H54 (cell line): ENCODE data around the gene NCOA5.

Experiments used
- DNase-seq: peaks from one replicate; pipeline ENCODE4 v3.0.0; 2011; ENCODE audit warnings: low spot score, mixed read lengths; ENCODE audit not compliant: insufficient read length
- FAIRE-seq: peaks from 3 replicates; lab custom pipeline; 2011; peaks lifted over from hg19 to GRCh38; lab: Jason Lieb, UNC
- POLR2A ChIP-seq: IDR thresholded peaks from 2 replicates; pipeline ENCODE4 v1.6.1; 2011; ENCODE audit warnings: low read depth, mild to moderate bottlenecking, low read length

The NCOA5 gene

DNA sequence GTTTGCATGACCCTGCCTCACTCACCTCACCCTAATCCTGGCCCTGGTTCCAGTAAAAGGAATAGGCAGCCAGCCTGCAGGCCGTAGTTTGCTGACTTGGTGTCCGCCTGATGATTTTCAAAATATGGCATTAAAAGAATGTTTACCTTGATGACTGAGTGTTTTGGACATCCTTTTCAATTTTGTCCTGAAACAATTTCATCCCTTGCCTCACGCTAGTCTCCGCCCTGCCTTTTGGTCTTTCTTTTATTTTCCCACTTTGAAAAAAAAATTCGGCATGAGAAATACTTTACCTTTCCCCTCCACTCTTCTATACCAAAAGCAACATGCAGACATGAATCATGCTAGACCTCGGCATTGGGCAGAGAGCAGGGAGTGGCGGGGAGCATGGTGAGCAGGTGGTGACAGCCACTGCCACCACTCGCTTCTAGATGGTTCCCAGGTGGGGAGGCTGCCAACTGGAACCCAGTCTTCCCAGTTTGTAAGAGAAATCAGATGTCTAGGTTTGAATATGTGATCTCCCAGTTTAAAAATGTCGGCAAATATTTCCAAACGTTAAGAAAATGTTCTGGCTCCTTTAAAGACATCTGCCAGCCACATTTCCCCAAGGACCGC is 37.7 kb upstream of the NCOA5 start:
- no peak for DNase-seq
- FAIRE-seq = no peak
- TF ChIP-seq POLR2A = no peak

DNA sequence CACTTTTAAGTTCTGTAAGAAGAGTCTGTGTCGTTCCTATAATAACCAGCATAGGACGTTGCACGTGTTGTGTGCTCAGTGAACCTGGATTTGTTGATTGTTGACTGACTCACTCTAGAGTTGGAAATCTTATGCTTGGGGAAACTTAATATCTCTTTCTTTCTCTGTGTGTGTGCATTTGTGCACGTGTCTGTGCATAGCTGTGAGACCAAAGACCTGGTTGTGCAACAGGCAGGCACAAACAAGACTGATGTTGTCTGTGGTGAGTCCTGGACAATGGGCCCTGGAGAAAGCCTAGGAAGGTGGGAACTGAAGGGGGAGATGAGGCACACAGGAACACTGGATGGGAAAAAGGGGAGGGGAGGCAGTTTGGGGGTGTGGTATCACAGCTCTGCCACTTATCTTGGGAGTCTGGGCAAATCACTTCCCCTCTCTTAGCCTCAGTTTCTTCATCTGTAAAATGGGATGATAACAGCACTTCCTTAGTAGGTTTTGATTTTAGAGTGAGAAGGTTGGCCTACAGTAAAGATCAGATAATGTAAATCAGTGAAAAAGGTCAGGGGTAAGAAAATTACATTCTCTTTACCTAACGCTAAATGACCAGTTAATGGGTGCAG is 36.8 kb upstream of the NCOA5 start:
- TF ChIP-seq POLR2A = no peak
- DNase-seq (no peak), FAIRE-seq (no peak)

DNA sequence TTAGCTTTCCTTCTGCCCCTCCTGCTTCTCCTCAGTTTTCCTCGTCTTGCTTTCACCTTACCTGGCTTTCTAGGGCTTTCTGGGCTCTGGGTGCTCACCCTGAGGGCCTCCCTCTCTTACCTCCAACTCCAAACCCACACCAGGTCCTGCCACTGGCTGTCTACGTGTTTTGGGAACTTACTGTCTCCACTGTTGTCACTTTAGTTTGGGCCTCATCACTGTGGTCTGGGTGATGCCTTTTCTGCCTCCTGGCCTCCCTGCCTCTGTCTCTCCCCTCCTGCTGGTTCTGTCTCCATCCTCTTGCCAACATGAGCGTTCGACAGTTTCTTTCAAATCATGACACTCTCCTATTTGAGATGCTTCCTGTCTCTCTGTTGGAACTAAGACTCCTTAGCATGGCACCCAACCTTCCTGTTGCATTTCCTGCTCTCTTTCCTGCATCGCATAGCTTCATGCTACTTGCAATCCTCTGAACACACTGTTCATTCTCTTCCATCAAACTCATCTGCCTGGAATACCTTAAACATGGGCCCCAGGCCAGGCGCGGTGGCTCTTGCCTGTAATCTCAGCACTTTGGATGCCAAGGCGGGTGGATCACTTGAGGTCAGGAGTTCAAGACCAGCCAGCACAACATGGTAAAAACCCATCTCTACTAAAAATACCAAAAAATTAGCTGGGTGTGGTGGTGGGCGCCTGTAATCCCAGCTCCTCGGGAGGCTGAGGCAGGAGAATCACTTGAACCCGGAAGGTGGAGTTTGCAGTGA is 33.9 kb upstream of the NCOA5 start:
- no peak for TF ChIP-seq POLR2A
- FAIRE-seq = no peak
- DNase-seq = no peak

DNA sequence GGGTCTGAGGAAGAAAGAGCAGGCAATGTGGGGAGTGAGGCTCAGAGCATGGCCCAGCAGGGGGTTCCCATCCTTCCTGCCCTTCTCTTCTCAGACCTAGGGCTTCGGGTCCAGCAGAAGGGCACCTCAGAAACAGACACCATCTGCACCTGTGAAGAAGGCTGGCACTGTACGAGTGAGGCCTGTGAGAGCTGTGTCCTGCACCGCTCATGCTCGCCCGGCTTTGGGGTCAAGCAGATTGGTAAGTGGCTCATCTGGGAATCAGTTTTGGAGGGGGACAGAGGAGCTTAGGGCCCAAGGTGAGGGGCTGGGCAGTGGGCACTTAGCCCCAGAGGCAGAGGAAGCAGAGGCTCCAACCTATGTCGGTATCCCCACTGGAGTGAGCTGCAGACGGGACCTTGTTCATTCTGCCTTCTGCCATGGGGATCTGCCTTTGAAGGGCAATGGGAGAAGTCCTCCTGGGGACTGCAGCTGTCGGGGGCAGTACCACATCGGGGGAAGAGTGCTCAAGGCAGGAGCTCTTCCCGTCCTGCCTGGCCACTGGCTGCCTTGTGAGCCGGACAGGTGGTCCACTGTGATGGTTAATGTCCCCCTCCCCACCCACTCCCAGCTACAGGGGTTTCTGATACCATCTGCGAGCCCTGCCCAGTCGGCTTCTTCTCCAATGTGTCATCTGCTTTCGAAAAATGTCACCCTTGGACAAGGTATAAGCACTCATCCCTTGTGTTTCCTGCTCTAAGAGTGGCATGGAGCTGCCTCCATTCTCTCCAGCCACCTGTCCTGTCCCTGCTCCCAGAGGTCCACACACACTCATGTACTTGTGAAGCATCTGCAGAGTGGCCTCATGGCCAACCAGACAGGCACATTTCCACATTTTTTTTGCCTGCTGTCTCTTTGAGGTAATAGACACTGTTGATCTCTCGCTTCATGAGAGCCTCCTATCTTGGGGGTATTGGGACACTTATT is 33.0 kb upstream of the NCOA5 start:
- FAIRE-seq (no peak), DNase-seq (no peak)
- no peak for TF ChIP-seq POLR2A

DNA sequence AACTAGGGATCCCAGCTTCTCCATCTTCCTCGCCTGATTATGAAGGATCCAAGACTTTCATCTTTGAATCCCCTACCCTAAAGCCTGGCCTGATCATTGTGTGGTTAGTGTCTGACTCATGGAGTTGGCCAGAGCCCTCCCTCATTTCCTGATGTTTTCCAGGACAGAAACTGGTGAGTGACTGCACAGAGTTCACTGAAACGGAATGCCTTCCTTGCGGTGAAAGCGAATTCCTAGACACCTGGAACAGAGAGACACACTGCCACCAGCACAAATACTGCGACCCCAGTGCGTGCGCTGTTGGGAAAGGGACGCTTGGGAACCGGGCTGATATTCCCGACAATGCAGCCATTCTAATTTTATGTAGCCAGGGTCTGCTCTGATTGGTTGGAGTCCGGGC is 32.3 kb upstream of the NCOA5 start:
- FAIRE-seq (no peak), DNase-seq (peak; percentile 66)
- TF ChIP-seq POLR2A = no peak

DNA sequence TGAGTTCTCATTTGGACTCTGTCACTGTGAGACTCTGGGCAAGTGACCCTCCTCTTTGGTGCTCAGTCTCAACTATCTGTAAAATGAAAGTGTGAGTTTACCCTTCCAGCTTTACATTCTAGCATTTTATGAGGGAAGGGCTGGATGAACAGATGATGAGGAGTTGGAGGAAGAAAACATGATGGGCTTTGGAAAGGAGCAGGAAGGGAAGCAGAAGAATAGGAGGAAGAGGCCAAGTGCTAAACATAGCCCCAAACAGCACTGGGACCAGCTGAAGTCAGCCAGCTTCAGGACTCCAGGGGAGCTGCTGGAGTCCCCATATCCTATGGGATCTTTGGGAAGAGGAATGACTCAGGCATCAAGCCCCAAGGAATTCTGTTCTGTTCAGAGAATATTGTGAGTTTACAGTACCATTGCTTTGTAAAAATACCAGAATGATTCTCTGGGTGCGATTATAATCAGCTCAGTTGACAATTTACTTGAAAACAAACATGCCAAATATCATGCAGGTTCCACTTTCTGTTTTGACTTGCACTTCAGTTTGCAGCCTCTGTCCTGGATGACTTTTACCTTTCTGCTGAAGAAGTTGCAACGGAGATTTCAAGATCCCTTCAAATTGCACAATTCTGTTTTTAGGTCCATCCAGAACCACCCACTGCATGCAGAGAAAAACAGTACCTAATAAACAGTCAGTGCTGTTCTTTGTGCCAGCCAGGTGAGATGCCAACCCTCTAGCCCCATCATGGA is 31.6 kb upstream of the NCOA5 start:
- FAIRE-seq (no peak), DNase-seq (no peak)
- TF ChIP-seq POLR2A = no peak

DNA sequence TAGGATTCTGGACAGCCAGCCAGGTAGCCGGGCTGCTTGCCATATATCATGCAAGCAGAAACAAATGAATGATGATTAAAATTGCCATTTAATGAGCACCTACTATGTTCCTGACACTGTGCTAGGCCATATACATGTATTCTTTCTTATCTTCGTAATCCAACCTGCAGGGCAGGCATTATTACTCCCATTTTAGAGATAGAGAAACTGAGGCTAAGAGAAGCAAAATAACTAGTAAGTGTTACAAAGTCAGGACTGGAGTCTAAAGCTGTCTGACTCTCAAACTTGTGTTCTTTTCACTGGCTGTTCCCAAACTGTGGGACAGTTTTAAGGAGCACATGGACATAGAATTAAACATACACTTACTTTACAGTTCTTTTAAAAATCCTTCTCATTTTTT is 30.4 kb upstream of the NCOA5 start:
- FAIRE-seq = no peak
- DNase-seq = no peak
- TF ChIP-seq POLR2A = no peak

DNA sequence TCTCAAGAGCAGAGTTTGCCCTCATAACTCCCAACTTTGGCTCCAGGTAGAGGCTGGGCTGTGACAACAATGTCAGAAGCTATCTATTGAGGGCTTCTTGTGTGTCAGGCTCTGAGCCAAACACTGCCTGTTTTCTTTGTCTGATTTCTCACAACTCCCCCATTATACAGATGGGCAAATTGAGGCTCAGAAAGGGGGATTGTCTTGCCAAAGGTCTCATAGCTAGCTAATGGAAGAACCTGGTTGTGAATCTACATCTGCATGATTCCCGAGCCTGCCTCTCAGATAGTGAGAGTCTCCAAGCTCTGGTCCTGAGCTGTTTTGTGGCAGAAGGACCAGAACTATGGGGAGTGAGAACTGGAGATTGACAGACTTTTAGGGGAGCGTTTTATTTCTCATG is 29.8 kb upstream of the NCOA5 start:
- TF ChIP-seq POLR2A = no peak
- no peak for DNase-seq
- FAIRE-seq = no peak

DNA sequence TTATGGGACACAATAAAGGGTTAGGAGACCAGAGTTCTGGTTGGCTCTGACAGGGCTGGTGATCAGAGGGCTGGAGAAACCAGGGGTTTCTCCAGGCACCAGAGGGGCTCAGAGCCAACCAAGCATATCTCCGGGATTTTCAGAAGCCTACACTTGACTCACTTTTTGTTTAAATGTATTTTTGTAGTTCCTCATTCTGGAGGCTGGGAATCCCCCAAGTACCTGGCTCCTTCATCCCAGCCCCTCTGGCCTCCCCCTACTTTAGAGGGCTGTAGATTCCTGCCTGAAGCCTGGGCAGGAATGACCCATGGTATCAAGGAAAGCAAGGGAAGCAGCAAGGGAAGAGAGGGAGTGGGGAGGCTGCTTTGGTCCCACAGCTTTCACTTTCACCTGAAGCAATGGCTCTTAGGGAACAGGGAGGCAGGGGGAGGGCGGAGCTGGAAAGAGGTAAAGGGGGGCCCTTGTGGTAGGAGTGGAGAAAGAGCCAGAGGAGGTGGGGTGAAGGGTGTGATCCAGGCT is 29.3 kb upstream of the NCOA5 start:
- TF ChIP-seq POLR2A = no peak
- DNase-seq = no peak
- no peak for FAIRE-seq

DNA sequence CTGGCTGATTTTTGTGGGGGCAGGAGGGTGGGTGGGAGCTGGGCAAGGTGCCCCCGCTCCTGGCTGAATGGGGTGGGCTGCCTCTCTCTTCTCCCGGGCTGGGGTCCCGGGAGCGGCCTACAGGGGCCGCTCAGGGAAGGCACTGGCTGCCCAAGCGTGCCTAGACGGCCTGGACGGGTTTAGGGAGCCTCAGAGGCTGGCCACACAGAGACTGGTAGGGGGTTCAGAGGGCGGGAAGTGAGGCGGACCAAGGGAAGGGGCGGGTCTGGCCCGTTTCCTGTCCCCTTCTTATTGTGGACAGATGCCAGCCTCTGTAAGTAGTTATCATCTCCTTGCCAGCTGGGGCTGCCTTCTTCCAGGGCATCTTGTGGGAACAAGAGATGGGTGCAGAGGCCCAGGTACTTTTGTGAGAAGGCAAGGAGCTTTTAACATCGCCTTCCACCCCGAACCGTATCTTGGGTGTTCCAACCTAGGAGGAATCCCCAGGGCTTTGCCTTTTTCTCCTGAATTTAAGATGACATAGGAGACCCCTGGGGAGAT is 28.8 kb upstream of the NCOA5 start:
- DNase-seq = no peak
- TF ChIP-seq POLR2A = no peak
- no peak for FAIRE-seq

DNA sequence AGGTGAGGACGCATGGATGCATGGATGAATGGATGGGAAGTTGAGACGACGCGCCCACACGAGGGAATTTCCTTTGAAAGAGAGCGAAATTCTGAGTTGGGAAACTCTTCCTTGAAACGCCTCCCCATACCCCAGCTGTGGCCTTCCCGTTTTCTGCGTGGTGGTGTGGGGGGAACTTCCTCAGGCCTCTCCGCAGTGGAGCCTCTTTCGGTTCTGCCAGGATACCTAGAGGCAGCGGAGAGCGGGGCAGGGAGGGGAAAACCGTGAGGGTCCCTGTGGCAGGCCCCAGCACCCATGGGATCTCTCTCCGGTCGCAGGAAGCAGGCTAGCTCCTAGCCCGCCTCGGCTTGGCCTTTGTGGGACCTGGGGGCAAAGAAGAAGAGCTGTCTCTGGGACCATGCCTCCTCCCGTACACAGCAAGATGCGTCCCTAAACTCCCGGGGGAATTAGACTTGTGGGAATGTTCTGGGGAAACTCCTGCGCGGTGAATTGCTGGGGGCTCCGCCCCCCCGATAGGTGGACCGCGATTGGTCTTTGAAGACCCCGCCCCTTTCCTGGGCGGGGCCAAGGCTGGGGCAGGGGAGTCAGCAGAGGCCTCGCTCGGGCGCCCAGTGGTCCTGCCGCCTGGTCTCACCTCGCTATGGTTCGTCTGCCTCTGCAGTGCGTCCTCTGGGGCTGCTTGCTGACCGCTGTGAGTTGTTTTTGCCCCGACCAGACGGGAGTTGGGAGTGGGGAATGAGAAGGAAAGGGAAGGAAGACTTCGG is 28.1 kb upstream of the NCOA5 start, which contains the start of gene CD40:
Gene CD40 (plus strand): TSS at position 611 of the 764 bp plus-strand sequence. CDS start 30 bp downstream, at position 641.
- DNase-seq (no peak), FAIRE-seq (no peak)
- no peak for TF ChIP-seq POLR2A

DNA sequence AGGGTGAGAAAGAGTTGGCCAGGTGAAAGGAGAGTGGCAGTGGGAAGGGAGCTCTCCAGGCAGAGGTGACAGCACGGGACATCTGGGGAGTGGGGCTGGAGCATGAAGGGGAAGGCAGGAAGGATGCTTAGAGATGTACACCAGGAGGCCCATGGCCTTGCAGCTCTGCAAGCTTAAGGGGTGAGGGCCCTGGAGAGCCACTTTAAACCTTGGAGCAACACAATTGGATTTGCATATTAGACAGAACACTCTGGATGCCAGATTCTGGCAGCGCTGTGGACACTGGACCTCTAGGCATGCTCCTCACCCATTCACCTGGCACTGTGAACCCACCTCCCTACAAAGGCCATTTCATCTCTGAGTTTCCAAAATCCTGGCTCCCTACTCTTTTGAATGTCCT is 24.7 kb upstream of the NCOA5 start:
- TF ChIP-seq POLR2A = no peak
- FAIRE-seq (no peak), DNase-seq (no peak)
